Amniotic stem cell (primary cell): ENCODE data around the gene HECTD4.

Experiments
- DNase-seq: peaks from one replicate; lab custom pipeline; 2025; lab: John Stamatoyannopoulos, UW

Gene HECTD4

GRCh38 chr12:112322441-112322840 lies 59.8 kb downstream of the HECTD4 start:
- DNase-seq: no peak

GRCh38 chr12:112321245-112321644 lies 61.0 kb downstream of the HECTD4 start:
- no peak for DNase-seq

GRCh38 chr12:112319395-112319794 lies 62.8 kb downstream of the HECTD4 start:
- DNase-seq: no peak

- no peak for DNase-seq
Observed at GRCh38 chr12:112317481-112317880, 64.8 kb downstream of the HECTD4 start.

- DNase-seq: no peak
Observed at GRCh38 chr12:112314981-112315380, 67.2 kb downstream of the HECTD4 start.

GRCh38 chr12:112309797-112310196 lies 72.4 kb downstream of the HECTD4 start:
- no peak for DNase-seq

- no peak for DNase-seq
Observed at GRCh38 chr12:112308652-112309051, 73.6 kb downstream of the HECTD4 start.

GRCh38 chr12:112308161-112308560 lies 74.1 kb downstream of the HECTD4 start:
- DNase-seq: no peak

- no peak for DNase-seq
Observed at GRCh38 chr12:112307317-112308011, 74.8 kb downstream of the HECTD4 start.

GRCh38 chr12:112305951-112306350 lies 76.3 kb downstream of the HECTD4 start:
- DNase-seq: no peak

- DNase-seq: no peak
Observed at GRCh38 chr12:112304436-112304835, 77.8 kb downstream of the HECTD4 start.

- DNase-seq: no peak
Observed at GRCh38 chr12:112303799-112304198, 78.4 kb downstream of the HECTD4 start.

GRCh38 chr12:112303004-112303403 lies 79.2 kb downstream of the HECTD4 start:
- peak; percentile 15 for DNase-seq

- no peak for DNase-seq
Observed at GRCh38 chr12:112299704-112300103, 82.5 kb downstream of the HECTD4 start.

GRCh38 chr12:112297188-112297587 lies 85.0 kb downstream of the HECTD4 start:
- DNase-seq: no peak

- DNase-seq: no peak
Observed at GRCh38 chr12:112296183-112296582, 86.0 kb downstream of the HECTD4 start.

GRCh38 chr12:112294793-112295192 lies 87.4 kb downstream of the HECTD4 start:
- DNase-seq: no peak

- no peak for DNase-seq
Observed at GRCh38 chr12:112288638-112289037, 93.6 kb downstream of the HECTD4 start.

GRCh38 chr12:112285600-112286401 lies 96.4 kb downstream of the HECTD4 start:
- no peak for DNase-seq

- no peak for DNase-seq
Observed at GRCh38 chr12:112283546-112283945, 98.7 kb downstream of the HECTD4 start.

GRCh38 chr12:112282920-112283319 lies 99.3 kb downstream of the HECTD4 start:
- no peak for DNase-seq

GRCh38 chr12:112275836-112276235 lies 106.4 kb downstream of the HECTD4 start:
- no peak for DNase-seq

GRCh38 chr12:112275207-112275606 lies 107.0 kb downstream of the HECTD4 start:
- no peak for DNase-seq
